GM11168 (cell line): Measurements from ENCODE around the gene ASAP3.

Experiments
- in situ Hi-C: fragments of 300-500 bp; cut with MboI; formaldehyde crosslinking; loops from one replicate; pipeline ENCODE4 v1.12.0; 2022; ENCODE audit warnings: low sequenced_read_pairs; ENCODE audit not compliant: unreplicated experiment

The ASAP3 gene

GRCh38 chr1:23453455-23454000 is 30.5 kb downstream of the ASAP3 start:
- in situ Hi-C loops = no loop called here

- in situ Hi-C loops = no loop called here
Observed at GRCh38 chr1:23452011-23452411, 32.0 kb downstream of the ASAP3 start.

GRCh38 chr1:23451441-23451840 is 32.5 kb downstream of the ASAP3 start:
- in situ Hi-C loops = no loop called here

GRCh38 chr1:23450894-23451293 is 33.1 kb downstream of the ASAP3 start:
- in situ Hi-C loops = no loop called here

GRCh38 chr1:23449958-23450357 is 34.0 kb downstream of the ASAP3 start:
- in situ Hi-C loops = no loop called here

GRCh38 chr1:23449306-23449705 is 34.7 kb downstream of the ASAP3 start:
- in situ Hi-C loops = no loop called here

- in situ Hi-C loops = no loop called here
Observed at GRCh38 chr1:23448846-23449245, 35.1 kb downstream of the ASAP3 start.

- in situ Hi-C loops = no loop called here
Observed at GRCh38 chr1:23446661-23447310, 37.2 kb downstream of the ASAP3 start.

GRCh38 chr1:23444596-23445390 is 39.2 kb downstream of the ASAP3 start:
- in situ Hi-C loops = no loop called here

GRCh38 chr1:23444104-23444533 is 39.9 kb downstream of the ASAP3 start:
- in situ Hi-C loops = no loop called here

- in situ Hi-C loops = no loop called here
Observed at GRCh38 chr1:23442751-23443150, 41.2 kb downstream of the ASAP3 start.

- in situ Hi-C loops = no loop called here
Observed at GRCh38 chr1:23441446-23442148, 42.4 kb downstream of the ASAP3 start.

- in situ Hi-C loops = no loop called here
Observed at GRCh38 chr1:23438545-23438944, 45.4 kb downstream of the ASAP3 start.

- in situ Hi-C loops = no loop called here
Observed at GRCh38 chr1:23437355-23437664, 46.7 kb downstream of the ASAP3 start.

- in situ Hi-C loops = no loop called here
Observed at GRCh38 chr1:23436520-23437354, 47.2 kb downstream of the ASAP3 start.

GRCh38 chr1:23434260-23434775 is 49.7 kb downstream of the ASAP3 start:
- in situ Hi-C loops = no loop called here

- in situ Hi-C loops = no loop called here
Observed at GRCh38 chr1:23433122-23433521, 50.9 kb downstream of the ASAP3 start.

GRCh38 chr1:23431431-23431830 is 52.5 kb downstream of the ASAP3 start:
- in situ Hi-C loops = no loop called here

GRCh38 chr1:23430803-23431202 is 53.2 kb downstream of the ASAP3 start:
- in situ Hi-C loops = no loop called here
